Subcutaneous adipose tissue (tissue), 4 donors: ENCODE measurements around the gene CFH. TPM values are rescaled to one million over a fixed set of nuclear protein-coding genes. Genes with fewer than 3 reads are reported as not detected.

ENCODE experiments used
- total RNA-seq, 4 donors: library from RNA; depleted of rRNA; stranded (reverse); fragments of >200 nt; gene quantifications; one replicate each; pipeline ENCODE4 v1.1.0, GENCODE V29; 2016
- TF ChIP-seq, protein P1 (sequence below): fragments of 450-650 bp; IDR thresholded peaks from one replicate; pipeline ENCODE4 v1.5.1; 2016; ENCODE audit warnings: low read depth, mild to moderate bottlenecking, control low read depth, antibody characterized with exemption, moderate library complexity

The CFH gene
- total RNA-seq, 4 donors from 2014 or later = 40.7 to 434 (median 374) TPM

DNA sequence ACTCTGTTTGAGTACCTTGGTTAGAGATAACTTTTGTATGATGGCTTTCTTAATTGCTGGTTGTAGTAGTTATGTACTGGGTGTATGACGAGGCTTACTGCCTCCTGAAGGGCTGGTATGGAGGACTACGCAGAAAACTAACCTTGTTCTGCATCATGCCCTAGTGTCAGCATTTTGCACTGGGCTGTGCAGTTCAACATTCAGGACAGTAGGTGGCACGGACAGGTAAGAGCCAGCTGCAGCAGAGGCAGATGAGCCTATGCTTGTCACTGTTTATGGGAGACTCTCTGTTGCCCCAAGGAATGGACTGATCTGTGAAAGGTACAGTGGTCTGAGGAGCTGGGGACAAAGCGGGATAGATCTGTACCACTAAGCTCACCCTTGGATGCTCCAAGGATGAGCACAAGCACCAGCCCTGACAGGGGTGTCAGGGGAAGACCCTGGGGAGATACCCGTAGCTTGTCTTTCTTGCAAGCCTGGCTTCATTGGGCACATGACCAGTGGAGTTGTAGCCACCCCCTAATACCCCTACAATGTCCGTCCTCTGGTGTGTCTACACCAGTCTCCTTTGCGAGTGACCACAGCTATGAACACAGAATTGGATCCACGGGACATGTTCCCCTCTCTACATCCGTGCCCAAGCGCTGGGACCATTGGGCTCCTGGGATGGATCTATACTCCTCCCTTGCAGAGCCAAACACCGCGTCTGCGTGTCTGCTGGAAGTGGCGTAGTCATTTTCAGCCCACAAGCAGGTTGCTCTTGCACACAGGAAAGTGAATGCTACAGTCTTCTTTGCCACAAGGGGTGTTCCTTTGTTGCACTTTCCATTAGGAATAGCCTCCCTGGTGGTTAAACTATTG, 71.7 kb downstream of the CFH start:
- TF ChIP-seq, protein P1, sequence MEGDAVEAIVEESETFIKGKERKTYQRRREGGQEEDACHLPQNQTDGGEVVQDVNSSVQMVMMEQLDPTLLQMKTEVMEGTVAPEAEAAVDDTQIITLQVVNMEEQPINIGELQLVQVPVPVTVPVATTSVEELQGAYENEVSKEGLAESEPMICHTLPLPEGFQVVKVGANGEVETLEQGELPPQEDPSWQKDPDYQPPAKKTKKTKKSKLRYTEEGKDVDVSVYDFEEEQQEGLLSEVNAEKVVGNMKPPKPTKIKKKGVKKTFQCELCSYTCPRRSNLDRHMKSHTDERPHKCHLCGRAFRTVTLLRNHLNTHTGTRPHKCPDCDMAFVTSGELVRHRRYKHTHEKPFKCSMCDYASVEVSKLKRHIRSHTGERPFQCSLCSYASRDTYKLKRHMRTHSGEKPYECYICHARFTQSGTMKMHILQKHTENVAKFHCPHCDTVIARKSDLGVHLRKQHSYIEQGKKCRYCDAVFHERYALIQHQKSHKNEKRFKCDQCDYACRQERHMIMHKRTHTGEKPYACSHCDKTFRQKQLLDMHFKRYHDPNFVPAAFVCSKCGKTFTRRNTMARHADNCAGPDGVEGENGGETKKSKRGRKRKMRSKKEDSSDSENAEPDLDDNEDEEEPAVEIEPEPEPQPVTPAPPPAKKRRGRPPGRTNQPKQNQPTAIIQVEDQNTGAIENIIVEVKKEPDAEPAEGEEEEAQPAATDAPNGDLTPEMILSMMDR = no peak

- TF ChIP-seq, protein P1 = no peak
Measured at GRCh38 chr1:196732526-196732925, 80.7 kb downstream of the CFH start.

DNA sequence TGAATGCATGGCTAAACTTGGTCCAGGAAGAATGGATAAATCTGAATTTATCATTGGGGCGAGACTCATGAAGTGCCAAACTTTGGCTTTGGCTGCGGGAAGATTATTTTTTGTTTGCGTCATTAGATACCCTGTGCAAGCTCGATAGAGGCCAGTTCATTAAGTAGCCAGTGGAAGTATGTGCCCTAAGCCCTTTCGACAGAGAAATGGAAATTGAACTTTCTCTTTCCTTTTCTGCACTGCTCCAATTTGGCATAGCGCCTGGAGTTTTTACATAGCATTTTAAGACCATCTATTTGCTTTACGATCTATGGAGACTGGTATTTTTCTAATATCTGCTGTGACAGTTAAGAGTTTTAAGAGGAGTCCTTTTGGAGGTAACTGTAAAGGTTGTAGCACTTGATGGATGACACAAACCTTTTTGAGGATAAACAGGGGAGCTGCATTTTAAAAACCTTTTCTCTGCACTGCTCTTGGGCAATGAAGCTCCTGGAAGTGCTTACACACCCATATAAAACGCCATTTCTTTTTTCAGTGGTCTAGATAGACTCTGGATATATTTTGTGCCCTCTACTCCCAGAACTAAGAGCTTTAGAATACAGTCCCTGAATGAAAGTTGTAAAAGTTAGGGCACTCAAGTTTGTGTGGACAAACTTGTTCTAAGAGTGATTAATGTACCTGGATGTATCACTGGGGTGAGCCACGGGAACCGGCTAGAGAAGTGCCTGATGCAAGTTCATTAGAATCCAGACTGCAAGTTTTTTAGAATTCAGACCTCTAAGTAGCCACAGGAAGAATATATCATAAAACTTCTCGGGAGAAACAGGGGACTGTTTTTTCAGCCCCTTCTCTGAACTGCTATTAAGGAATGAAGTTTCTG, 81.5 kb downstream of the CFH start:
- TF ChIP-seq, protein P1 = no peak

GRCh38 chr1:196734006-196734405, 82.2 kb downstream of the CFH start:
- TF ChIP-seq, protein P1 = no peak

DNA sequence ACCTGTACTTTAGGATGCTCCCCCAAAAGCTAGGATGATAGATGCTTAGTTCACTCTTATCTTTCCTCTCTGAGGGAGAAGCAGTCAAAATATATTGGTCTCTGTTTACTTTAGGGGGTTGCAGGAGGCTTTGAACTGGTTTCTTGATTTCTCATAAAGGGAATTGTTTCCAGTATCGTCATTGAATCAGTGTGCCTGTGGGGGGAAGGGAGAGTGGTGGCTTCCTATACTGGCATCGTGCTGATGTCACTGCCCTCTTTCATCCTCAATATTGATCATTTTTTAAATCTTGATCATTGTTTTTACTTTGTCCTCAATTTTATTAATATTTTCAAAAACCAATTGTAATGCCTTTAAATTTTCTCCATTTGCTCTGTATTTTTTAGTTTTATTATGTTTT, 82.6 kb downstream of the CFH start:
- TF ChIP-seq, protein P1 = no peak

GRCh38 chr1:196738730-196739129, 86.9 kb downstream of the CFH start:
- TF ChIP-seq, protein P1 = no peak

GRCh38 chr1:196773713-196774112, 121.9 kb downstream of the CFH start:
- TF ChIP-seq, protein P1 = no peak
